ENCODE measurements around the gene PRR4.

PRR4 gene, protein sequence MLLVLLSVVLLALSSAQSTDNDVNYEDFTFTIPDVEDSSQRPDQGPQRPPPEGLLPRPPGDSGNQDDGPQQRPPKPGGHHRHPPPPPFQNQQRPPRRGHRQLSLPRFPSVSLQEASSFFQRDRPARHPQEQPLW

DNA sequence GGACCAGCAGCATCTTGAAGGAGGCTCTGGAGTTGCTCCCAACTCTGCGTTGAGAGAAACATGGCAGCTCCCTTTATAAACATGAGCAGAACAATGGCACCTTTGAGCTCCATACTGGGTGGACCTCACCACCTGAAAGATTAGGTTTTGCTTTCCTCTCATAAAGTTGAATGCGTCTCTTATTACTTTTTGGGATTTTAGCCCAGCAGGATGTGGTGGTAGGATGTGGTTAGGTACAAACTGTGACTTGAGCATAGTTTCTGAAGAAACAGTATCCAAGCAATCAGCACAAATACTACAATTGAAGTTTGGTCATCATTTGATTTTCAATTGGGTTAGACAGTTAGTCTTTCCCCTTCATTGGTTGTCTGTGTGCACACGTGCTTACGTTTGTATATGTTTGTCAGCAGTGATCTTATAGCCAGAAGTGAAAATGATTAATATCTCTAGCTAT lies at the start of gene PRR4:
PRR4 (minus strand) TSS at position 51 of the 454 bp plus-strand sequence; CDS start at position 13, 38 bp downstream.
- DNase-seq (ENCODE audit: low spot score) = peak; percentile 2

DNA sequence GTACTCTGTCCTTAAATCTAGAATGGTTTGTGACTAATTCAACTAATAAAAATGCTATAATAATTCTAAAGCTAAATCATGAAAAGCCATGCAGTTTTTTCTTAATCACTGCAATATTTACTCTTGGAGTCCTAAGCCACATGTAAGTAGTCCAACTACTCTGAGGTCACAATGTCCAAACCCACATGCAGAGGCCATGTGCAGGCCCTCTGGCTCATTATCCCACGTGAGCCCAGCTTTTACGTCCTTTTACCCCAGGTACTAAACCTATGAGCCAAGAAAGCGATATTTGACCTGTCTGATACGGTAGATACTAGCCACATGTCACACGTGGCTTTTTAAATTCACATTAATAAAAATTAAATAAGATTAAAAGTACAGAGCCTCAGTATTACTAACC lies 47.6 kb upstream of the PRR4 start:
- no peak for DNase-seq (ENCODE audit: low spot score)

DNA sequence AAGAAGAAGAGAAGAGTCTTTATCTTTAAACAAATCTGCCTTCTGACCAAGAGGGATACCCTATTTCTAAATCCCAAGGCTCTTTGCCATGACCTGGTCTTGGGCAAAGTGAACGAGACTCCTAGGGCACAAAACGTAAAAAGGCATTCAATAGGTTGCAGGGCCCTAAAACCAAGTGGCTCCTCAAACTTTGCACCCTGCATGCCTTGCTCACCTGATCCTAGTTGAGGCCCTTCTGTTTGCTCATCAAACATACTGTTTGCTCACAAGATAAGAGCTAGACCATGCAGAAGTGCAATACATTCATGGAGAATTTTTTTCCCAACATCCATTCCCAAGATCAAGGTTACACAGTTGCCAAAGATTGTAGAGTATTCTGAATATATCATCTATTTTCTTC lies 42.7 kb upstream of the PRR4 start:
- no peak for DNase-seq (ENCODE audit: low spot score)

DNA sequence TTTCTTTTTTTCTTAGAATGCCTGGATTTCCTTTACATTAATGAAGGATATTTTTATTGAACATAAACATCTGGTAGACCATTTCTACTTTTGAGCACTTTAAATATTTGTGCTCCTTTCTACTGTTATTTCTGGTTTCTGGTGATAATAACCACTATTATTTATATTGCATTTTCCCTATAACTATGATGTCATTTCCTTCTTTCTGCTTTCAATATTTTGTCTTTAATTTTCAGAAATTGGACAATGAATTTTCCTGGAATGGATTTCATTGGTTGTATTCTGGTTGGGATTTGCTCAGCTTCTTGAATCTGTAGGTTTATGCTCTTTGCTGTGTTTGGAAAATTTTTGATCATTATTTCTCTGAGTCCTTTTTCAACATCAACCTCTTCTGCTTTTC lies 40.0 kb upstream of the PRR4 start:
- DNase-seq (ENCODE audit: low spot score) = no peak

DNA sequence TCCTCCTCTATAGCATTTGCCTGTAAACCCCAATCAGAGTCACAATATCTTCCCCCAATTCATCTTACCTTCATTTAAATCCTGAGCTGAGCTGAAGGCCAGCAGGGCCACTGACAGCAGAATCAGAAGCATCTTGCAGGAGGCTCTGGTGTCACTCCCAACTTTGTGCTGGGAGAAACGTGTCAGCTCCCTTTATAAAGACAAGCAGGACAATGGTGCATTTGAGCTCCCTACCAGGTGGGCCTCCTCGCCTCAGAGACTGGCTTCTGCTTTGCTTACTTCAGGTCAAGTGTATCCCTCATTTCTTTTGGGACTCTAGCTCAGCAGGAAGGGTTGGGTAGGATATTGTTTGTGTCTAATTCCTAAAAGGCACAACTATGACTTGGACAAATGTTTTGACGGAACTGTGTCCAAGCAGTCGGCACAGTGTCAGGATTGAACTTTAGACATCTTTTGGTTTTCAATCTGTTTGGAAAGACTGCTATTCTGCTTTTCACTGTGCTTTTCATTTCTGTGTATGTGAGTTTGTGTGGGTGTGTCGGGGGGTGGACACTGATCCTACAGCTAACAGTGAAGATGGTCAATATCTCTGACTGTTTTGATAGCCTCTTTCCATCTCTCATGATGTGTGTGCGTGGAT lies 34.9 kb upstream of the PRR4 start, which contains the start of gene PRH1:
PRH1 (minus strand) TSS at position 170 of the 640 bp plus-strand sequence; CDS start at position 132, 38 bp downstream.
- no peak for DNase-seq (ENCODE audit: low spot score)

DNA sequence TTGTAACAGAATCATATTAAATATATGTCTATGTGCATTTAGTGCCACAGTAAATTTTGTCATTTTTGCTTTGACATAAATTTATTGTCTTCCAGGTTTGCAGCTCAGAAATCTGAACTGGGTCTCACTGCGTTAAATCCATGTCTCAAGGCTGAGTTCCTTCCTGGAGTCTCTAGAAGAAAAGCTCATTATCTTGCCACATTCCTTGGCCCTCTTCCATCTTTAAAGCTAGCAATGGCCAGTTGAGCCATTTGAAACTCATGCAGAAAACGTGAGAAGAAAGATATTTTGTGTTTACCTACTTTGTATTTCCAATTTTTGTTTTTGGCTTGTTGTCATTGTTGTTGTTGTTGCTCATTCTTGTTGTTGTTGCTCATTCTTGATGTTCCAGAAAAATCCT lies 24.1 kb upstream of the PRR4 start:
- no peak for DNase-seq (ENCODE audit: low spot score)

DNA sequence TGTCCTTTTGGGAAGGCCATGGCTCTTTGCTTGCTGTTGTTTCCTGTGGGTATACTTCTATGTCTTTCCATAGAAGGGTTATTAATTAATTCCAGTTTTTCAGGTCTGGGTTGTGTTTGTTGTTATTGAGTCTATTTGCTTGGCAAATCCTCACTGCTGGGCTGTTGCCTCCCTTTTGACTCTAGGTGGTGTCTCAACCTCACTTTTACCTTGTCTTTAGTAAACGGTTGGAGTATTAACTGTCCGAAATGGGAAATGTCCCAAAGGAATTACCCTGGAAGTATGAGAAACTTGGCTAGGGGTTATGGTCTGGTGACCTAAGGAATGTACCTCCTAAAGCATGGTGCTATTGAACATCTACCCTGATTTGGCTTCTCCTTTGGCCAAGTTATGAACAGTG lies 18.1 kb upstream of the PRR4 start:
- no peak for DNase-seq (ENCODE audit: low spot score)

DNA sequence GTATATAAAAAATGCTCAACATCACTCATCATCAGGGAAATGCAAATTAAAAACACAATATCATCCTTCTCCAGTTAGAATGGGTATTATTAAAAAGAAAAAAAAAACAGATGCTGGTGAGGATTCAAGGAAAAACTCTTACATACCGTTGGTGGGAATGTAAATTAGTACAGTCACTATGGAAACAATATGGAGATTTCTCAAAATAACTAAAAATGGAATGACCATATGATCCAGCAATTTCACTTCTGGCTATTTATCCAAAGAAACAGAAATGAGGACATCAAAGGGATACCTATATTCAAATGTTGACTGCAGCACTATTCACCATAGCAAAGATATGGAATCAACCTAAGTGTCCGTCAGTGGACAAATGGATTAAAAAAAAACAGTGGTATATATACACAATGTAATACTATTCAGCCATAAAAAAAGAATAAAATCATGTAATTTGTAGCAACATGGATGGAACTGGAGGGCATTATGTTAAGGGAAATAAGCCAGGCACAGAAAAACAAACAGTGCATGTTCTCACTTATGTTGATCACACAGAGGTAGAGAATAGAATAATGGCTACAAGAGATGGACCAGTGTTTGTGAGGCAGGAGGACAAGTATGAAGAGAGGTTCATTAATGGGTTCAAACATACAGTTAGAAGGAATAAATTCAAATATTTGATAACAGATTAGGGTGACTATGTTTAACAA lies 14.4 kb upstream of the PRR4 start:
- no peak for DNase-seq (ENCODE audit: low spot score)

DNA sequence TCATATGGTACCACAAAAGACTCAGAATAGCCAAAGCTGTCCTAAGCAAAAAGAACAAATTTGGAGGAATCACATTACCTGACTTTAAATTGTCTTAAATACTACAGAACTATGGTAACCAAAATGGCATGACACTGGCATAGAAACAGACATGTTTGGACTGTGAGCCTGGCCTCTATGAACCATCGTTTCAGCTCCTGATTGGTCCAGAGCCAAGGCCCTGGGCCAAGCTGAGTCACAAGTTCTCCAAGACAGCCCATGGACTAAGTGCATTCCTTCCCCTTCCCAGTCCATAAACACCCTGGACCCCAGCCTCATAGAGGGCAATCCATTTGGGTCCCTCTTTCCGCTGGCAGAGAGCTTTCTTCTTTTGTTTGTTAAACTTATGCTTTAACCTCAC lies 12.1 kb upstream of the PRR4 start:
- no peak for DNase-seq (ENCODE audit: low spot score)

DNA sequence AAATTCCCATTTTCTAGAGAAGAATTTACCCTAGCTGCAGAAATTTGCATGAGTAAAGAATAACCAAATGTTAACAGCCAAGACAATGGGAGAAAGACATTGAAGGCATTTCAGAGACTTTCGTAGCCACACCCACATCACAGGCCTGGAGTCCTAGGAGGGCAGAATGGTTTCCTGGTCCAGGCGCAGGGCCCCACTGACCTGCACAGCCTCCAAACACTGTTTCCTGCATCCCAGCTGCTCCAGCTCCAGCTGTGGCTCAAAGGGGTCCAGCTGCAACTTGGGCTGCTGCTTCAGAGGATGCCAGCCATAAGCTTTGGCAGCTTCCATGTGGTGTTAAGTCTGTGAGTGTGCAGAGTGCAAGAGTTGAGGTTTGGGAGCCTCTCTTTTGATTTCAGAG lies 6.5 kb upstream of the PRR4 start:
- no peak for DNase-seq (ENCODE audit: low spot score)

DNA sequence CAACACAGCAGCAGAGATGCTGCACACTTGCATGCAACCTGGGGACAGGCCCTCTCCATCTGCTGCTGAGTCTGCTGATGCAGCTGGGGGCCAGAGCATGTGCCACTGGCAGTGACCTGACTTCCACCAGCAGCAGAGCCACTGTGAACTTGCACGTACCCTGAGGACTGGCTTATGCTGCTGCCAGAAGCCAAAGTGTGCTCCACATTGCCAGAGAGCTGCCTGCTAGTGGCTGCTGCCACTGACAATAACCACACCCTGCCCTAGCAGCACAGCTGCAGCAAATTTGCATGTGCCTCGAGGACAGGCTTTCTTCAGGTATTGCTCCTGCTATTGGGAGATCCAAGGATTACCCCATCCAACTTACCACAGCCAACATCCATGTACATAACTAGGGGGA lies 4.5 kb upstream of the PRR4 start:
- no peak for DNase-seq (ENCODE audit: low spot score)

DNA sequence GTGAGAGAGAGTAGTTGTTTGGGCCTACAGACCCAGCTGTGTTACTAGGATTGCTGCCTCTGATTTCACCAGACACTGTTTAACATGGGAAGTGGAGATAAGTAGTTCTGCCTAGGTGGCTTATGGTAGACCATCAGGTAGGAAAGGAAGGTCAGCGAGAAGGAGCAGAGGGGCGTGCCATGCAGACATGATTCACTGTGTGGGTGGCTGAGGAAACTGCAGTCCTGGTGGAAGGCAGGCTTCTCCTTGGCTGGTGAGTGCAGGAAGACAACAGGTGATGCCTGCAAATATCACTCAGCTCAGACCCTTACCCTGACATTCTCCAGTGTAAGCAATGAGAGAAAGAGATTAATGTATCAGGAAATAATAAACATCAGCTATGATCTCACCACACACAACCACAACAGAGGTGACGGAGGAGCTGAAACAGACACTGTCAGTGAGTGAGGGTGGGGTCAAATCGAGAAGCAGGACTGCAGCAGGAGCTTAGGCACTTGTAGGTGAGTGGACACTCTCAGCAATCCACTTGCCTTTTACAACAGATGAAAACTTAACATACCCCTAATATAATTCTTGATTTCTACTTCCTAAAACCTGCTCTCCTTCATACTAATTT lies 2.1 kb upstream of the PRR4 start:
- DNase-seq (ENCODE audit: low spot score) = no peak

DNA sequence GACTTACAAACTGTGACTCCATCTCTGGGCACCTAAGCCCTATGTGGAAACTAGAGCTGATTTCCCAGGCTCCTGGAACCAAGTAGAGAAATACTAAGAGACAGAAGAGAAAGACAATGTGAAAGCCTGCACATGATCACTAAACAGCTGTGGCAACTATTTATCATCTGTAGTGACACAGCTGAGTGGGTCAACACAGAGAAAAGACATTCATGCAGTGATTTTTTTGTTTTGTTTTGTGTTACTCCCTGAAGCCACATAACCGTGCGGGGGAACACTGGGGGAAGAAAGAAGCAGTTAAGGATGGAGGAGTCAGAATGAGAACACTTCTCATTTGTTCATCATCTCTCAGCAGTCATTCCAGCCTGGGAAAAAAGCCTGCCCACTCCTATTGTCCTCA lies 1.5 kb downstream of the PRR4 start:
- DNase-seq (ENCODE audit: low spot score) = no peak

DNA sequence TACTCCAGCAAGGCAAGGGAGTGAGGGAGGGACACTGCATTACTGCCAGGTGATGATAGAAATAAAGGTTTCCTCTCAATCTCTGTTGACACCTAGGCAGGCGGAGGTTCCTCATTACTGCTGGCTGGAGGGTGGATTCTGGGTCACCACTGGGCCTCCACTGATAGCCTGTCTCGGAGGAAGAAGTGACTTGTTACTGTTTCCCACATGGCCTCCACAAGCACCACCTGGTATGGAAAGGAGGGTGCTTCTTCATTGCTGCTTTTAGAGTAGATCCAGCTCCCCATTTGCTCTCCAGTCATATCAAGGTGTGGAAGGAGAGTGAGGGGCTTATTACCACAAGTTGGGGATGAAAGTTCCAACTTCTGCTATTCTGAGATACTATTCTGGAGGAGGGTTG lies 6.4 kb downstream of the PRR4 start:
- no peak for DNase-seq (ENCODE audit: low spot score)

DNA sequence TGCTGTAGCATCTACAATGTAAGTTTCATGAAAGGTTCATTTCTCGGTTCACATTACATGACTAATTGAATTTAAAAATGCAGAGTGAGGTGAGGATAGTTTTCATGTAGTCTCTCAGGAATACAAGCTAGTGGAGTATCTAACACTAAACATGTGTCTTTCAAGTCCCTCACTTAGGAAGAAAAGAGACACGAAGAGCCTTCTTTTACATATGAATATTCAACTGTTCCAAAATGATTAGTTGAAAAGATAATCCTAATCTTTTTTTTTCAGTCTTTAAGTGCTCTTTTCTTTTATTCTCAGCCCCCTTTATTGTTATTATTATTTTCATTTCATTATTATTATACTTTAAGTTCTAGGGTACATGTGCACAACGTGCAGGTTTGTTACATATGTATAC lies 10.8 kb downstream of the PRR4 start:
- no peak for DNase-seq (ENCODE audit: low spot score)

DNA sequence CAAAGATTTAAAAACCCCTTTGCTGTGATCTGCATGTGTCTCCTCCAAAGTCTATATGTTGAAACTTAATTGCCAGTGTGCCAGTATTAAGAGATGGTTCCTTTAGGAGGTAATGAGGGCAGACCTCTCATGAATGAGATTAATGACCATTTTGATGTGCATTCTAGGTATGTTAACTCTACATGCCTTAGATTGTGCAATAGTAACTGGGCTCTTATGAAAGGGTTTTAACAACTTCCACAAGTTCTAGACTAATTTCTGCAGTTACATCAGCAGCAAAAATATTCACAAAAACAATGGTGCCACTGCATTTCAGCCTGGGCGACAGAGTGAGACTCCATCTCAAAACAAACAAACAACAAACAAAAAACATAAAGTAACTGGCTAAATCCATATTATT lies 19.3 kb downstream of the PRR4 start:
- no peak for DNase-seq (ENCODE audit: low spot score)

DNA sequence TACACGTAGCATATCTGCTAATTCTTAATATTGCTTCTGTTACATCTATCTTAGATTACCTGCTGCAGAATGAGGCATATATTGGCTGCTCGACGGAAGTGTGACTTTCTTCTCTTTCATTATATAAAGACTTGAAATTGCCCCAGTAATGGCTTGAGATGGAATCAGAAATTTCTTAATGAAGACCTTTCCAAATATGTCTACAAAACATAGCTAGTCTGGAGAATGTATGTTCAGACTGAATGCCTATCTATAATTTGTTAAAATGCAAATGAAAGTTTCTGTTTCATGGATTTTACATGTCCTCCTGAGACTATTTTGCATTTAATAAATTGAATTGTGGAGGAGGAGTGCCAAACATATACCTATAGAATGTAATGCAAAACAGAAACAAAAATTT lies 23.0 kb downstream of the PRR4 start, which contains the start of gene TAS2R10:
TAS2R10 (minus strand) TSS at position 101 of the 400 bp plus-strand sequence; CDS start at position 12, 89 bp downstream.
- DNase-seq (ENCODE audit: low spot score) = no peak

DNA sequence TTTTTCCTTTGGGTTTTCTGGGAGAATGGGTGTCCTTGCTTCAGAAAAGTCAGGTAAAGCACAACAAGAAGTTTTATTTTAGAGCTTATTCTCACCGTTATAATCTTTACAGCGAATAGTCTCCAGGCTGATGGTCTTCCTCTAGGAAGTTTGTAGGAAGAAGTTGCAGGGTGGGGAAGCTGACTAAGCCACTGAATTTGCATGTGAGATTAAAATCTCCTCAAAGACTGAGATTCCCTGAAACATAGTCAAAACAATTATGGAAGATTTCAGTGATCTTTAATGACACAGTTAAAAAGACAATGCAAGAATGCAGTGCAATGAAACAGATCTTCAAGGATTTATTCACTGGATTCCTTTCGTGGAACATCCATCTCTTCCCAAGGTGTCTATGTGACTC lies 24.3 kb downstream of the PRR4 start:
- no peak for DNase-seq (ENCODE audit: low spot score)

DNA sequence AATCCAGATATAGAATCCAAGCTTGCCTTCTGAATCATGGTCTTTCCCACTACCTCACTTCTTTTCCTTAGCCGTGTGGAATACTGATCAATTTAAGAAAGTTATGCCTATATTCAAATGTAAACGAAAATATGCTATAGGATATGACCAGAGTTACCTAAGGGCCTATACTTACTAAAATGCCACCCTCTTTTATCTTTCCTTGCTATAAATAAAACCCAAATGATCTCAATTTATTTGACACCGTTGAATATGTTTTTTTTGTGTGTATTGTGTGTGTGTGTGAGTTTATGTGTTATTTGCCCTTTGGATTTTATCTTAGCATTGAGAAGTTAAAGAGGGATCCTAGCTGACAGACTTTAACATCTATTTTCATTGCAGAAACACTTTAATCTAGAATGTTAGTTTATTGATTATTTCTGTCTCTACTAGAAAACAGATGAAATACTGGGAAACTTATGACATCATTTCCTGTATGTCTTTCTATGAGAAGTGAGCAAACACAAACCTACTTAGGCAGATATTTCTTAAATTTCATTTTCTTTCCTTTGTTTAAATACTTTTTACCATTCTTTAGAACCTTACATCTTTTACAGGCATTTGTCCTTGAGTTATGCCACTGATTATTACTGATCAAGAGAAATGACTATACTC lies 37.3 kb downstream of the PRR4 start:
- DNase-seq (ENCODE audit: low spot score) = no peak

DNA sequence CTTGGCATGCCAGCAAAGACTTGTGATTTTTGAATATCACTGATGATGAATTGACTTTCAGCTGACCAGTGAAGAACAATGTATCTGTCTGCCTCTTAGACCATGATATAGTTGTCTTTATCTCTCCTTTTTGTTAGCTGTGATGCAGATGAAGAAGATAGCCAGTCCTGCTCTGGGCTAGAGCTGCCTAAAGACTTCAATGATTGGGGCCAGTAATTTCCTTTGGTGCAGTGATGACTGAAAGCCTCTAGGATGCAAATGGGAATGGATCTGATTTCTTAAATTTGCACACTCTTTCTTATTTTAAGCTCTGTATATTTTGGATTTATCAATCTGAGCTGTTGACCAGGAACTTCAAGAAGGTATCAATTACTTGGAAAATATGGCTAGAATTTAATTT lies 39.2 kb downstream of the PRR4 start, which contains the start of gene TAS2R9:
TAS2R9 (minus strand) TSS at position 101 of the 400 bp plus-strand sequence; CDS start at position 8, 93 bp downstream.
- DNase-seq (ENCODE audit: low spot score) = no peak

DNA sequence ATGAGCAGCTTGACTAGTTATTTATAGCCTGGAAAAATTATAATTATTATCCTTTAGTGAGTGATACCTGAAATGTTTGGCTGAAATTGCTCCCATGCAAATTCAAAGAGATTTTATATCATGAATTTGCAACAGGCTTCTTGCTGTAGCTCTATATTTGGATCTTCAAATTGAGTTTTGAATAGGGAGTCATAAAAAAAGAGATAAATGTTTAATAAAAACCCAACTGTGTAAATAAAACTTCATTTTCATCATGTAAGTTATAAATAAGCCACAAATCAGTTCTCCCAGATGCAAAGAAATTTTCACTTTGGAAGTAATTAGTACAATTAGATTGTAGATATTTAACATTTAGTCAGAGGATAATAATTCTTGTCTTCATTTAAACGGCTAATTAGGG lies 42.1 kb downstream of the PRR4 start, which contains the start of gene TAS2R8:
TAS2R8 (minus strand) TSS at position 101 of the 400 bp plus-strand sequence. CDS start 306 bp downstream, outside the sequence.
- no peak for DNase-seq (ENCODE audit: low spot score)

DNA sequence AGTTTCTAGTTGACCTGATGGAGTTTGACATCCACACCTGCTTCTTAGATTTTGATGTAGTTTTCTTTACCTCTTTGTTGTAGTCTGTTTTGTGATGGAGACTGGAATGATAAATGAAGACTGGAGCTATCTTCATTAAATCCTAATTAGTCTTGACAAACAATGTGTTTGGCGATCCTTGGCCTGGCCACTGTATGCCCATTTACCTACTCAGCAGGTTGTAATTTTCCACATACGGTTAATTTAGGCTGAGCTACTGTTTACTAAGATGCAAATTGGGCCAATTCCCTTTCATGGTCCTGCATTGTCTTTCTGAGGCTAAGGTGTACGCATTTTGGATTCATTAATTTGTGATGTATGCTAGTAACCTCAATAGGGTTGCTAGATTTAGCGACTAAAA lies 46.7 kb downstream of the PRR4 start, which contains the start of gene TAS2R7:
TAS2R7 (minus strand) TSS at position 41 of the 400 bp plus-strand sequence. CDS start 57 bp downstream, outside the sequence.
- no peak for DNase-seq (ENCODE audit: low spot score)

All from CD4-positive, alpha-beta T cell treated with Interleukin-15 for 4 hours (primary cell).